K562 (cell line): ENCODE data around the gene DNAAF1. TPM values are rescaled to one million over a fixed set of nuclear protein-coding genes. Genes with fewer than 3 reads are reported as not detected.

Experiments
- CHD2 ChIP-seq: IDR thresholded peaks from 2 replicates; pipeline ENCODE4 v1.6.1; 2011; ENCODE audit warnings: low read depth, low read length
- ETV5 ChIP-seq: sonication (generic); formaldehyde crosslinking; IDR thresholded peaks from 2 replicates; pipeline ENCODE4 v1.4.0; 2020; ENCODE audit warnings: low read depth, mild to moderate bottlenecking, missing genetic modification reagents
- KLF1 ChIP-seq: fragments of 450-650 bp; IDR thresholded peaks from 2 replicates; pipeline ENCODE4 v1.6.1; 2016; ENCODE audit warnings: missing genetic modification characterization, missing compliant biosample characterization
- PCBP1 ChIP-seq: fragments of 200-400 bp; formaldehyde crosslinking; IDR thresholded peaks from 2 replicates; pipeline ENCODE4 v1.6.1; 2018; ENCODE audit warnings: mild to moderate bottlenecking, low read depth, low read length; ENCODE audit not compliant: poor library complexity, severe bottlenecking
- RBM14 ChIP-seq: fragments of 200-400 bp; formaldehyde crosslinking; IDR thresholded peaks from 2 replicates; pipeline ENCODE4 v1.6.1; 2018; ENCODE audit warnings: low read depth, mild to moderate bottlenecking, low read length, moderate library complexity, borderline replicate concordance; ENCODE audit not compliant: insufficient read depth
- SRSF1 ChIP-seq: fragments of 200-400 bp; formaldehyde crosslinking; IDR thresholded peaks from 2 replicates; pipeline ENCODE4 v1.6.1; 2017; ENCODE audit warnings: mild to moderate bottlenecking, low read depth, low read length, moderate library complexity
- U2AF2 ChIP-seq: fragments of 200-400 bp; formaldehyde crosslinking; optimal IDR thresholded peaks from 2 replicates; pipeline ENCODE3; 2017; ENCODE audit warnings: low read depth, mild to moderate bottlenecking, low read length
- ZNF165 ChIP-seq: fragments of 250-450 bp; sonication (Bioruptor Pico); IDR thresholded peaks from 2 replicates; pipeline ENCODE4 v1.4.0; 2020; ENCODE audit warnings: borderline replicate concordance
- ZNF431 ChIP-seq: sonication (generic); formaldehyde crosslinking; IDR thresholded peaks from 2 replicates; pipeline ENCODE4 v1.8.0; 2022; ENCODE audit warnings: mild to moderate bottlenecking, missing genetic modification reagents
- polyA plus RNA-seq, 8 experiments: library from polyadenylated mRNA; depleted of rRNA in 4 of 8; stranded (reverse) in 5 of 8; unstranded in 3 of 8; fragments of >200 nt; fragmentation: Nextera tagmentation in 2 of 8; fragmentation: Illumina TruSeq in 1 of 8; extraction: Ambion mirVana in 2 of 8; extraction: Trizol in 1 of 8; gene quantifications; 2 replicates each; pipeline versions ENCODE4 v1.2.1 to v1.2.3, GENCODE V29; 2011 to 2014; ENCODE audit warnings: inconsistent platforms in 1 of 8, missing spikeins in 1 of 8
- total RNA-seq, 7 experiments: library from RNA; depleted of rRNA in 6 of 7; stranded (reverse); fragments of >200 nt in 6 of 7; fragmentation: Illumina TruSeq in 2 of 7; extraction: Trizol in 2 of 7; gene quantifications; 2 replicates each; pipeline versions ENCODE4 v1.2.1 to v1.2.3, GENCODE V29; 2011 to 2021; ENCODE audit warnings: low replicate concordance in 1 of 7
- TF ChIP-seq, protein P1 (sequence below), 2 experiments: fragments of 450-650 bp in 1 of 2; IDR thresholded peaks; 2 replicates each; pipeline ENCODE4 v1.6.1; 2011 to 2017; ENCODE audit warnings: low read depth in 2 of 2, antibody characterized with exemption in 1 of 2, borderline replicate concordance in 1 of 2, low read length in 1 of 2, mild to moderate bottlenecking in 1 of 2, mixed read lengths in 1 of 2; ENCODE audit not compliant: control insufficient read depth in 1 of 2
- TF ChIP-seq, protein P2 (sequence below): fragments of 450-650 bp; IDR thresholded peaks from 2 replicates; pipeline ENCODE4 v1.6.1; 2016
- TF ChIP-seq, protein P3 (sequence below), 2 experiments: fragments of 200-800 bp in 1 of 2; sonication (Bioruptor generic) in 1 of 2; sonication (generic) in 1 of 2; formaldehyde crosslinking in 1 of 2; IDR thresholded peaks in 1 of 2; conservative IDR thresholded peaks in 1 of 2; 2 replicates each; pipeline versions ENCODE4 v1.5.0 to v1.6.1; 2016 to 2020; ENCODE audit warnings: missing compliant biosample characterization in 1 of 2, missing genetic modification characterization in 1 of 2, missing genetic modification reagents in 1 of 2
- TF ChIP-seq, protein P4 (sequence below): fragments of 450-650 bp; IDR thresholded peaks from 2 replicates; pipeline ENCODE4 v1.6.1; 2018; ENCODE audit warnings: mild to moderate bottlenecking, low read depth; ENCODE audit not compliant: partially characterized antibody
- TF ChIP-seq, protein P5 (sequence below): fragments of 250-450 bp; sonication (Bioruptor Pico); IDR thresholded peaks from 2 replicates; pipeline ENCODE4 v1.8.0; 2021; ENCODE audit warnings: mild to moderate bottlenecking, moderate library complexity

Gene DNAAF1
- total and polyA plus RNA-seq, 9 of the 15 experiments (the other 6 are each of a cell fraction or from before 2014, with no cell fraction given) = 0.01 TPM; not detected in 8

DNA sequence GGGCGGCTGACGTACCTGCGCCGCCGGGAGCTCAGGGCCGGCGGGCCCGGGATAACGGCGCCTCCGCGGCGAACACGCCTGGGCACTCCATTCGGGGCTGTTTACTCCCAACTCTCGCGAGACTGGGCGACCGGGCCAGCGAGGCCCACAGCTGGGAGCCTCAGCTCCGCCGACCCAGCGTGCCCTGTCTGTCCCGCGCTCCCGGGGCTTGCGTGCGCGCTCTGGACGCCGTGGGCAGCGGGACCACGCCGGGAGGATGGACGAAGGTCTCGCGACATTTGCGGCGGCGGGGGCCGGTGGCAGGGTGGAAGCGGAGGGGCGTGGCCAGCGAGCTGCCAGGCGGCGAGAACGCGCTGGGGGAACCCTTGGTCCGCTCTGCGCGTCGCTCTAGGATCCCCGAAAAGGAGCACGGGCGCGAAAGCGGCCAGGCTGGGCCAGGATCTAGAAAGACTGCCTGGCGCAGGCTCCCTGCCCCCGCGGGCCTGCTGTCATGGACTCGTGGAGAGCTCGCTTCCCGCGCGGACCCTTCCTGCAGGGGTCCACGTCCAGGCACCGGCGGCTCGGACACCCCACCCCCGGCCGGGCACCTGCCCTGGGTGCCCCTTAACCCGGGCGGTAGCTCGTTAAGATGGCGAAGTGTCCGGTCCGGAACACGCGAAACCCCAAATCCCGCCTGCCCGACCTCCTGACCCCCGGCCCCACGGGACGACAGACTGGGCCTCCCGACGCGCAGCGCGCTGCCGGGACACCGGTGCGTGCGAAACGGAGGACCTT is 28.2 kb upstream of the DNAAF1 start, which contains the start of gene MBTPS1 (continued):
- TF ChIP-seq, protein P1, sequence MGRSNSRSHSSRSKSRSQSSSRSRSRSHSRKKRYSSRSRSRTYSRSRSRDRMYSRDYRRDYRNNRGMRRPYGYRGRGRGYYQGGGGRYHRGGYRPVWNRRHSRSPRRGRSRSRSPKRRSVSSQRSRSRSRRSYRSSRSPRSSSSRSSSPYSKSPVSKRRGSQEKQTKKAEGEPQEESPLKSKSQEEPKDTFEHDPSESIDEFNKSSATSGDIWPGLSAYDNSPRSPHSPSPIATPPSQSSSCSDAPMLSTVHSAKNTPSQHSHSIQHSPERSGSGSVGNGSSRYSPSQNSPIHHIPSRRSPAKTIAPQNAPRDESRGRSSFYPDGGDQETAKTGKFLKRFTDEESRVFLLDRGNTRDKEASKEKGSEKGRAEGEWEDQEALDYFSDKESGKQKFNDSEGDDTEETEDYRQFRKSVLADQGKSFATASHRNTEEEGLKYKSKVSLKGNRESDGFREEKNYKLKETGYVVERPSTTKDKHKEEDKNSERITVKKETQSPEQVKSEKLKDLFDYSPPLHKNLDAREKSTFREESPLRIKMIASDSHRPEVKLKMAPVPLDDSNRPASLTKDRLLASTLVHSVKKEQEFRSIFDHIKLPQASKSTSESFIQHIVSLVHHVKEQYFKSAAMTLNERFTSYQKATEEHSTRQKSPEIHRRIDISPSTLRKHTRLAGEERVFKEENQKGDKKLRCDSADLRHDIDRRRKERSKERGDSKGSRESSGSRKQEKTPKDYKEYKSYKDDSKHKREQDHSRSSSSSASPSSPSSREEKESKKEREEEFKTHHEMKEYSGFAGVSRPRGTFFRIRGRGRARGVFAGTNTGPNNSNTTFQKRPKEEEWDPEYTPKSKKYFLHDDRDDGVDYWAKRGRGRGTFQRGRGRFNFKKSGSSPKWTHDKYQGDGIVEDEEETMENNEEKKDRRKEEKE (IDR thresholded peaks at IDR 0.05; ENCODE audit: borderline replicate concordance in 1 of 2, control insufficient read depth in 1 of 2, low read depth in 2 of 2, low read length in 1 of 2) = 0 out of 4 replicates have a peak, but pooled peaks of 1 of the 2 experiments have one; percentile 70
- TF ChIP-seq, protein P2, sequence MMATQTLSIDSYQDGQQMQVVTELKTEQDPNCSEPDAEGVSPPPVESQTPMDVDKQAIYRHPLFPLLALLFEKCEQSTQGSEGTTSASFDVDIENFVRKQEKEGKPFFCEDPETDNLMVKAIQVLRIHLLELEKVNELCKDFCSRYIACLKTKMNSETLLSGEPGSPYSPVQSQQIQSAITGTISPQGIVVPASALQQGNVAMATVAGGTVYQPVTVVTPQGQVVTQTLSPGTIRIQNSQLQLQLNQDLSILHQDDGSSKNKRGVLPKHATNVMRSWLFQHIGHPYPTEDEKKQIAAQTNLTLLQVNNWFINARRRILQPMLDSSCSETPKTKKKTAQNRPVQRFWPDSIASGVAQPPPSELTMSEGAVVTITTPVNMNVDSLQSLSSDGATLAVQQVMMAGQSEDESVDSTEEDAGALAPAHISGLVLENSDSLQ = peak; percentile 77
- TF ChIP-seq PCBP1 (peak; percentile 8), U2AF2 (no peak), ETV5 (CRISPR knock-in tag) (peak; percentile 35; the same call in 1 of the 2 replicates), RBM14 (0 out of 2 replicates have a peak, but pooled peaks have one; percentile 71), KLF1 (0 out of 2 replicates have a peak, but pooled peaks have one; percentile 45), SRSF1 (0 out of 2 replicates have a peak, but pooled peaks have one; percentile 33), CHD2 (peak; percentile 99), ZNF431 (0 out of 2 replicates have a peak, but pooled peaks have one; percentile 72), ZNF165 (CRISPR knock-in tag) (peak; percentile 65; the same call in 1 of the 2 replicates)
- TF ChIP-seq, protein P3, sequence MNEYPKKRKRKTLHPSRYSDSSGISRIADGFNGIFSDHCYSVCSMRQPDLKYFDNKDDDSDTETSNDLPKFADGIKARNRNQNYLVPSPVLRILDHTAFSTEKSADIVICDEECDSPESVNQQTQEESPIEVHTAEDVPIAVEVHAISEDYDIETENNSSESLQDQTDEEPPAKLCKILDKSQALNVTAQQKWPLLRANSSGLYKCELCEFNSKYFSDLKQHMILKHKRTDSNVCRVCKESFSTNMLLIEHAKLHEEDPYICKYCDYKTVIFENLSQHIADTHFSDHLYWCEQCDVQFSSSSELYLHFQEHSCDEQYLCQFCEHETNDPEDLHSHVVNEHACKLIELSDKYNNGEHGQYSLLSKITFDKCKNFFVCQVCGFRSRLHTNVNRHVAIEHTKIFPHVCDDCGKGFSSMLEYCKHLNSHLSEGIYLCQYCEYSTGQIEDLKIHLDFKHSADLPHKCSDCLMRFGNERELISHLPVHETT (CRISPR knock-in tag; conservative IDR thresholded peaks at IDR 0.05 in 1 of 2, IDR thresholded peaks at IDR 0.05 in 1 of 2) = peak in 1 of 2 experiments; percentile 97; a peak in 2 of 4 replicates
- TF ChIP-seq, protein P4, sequence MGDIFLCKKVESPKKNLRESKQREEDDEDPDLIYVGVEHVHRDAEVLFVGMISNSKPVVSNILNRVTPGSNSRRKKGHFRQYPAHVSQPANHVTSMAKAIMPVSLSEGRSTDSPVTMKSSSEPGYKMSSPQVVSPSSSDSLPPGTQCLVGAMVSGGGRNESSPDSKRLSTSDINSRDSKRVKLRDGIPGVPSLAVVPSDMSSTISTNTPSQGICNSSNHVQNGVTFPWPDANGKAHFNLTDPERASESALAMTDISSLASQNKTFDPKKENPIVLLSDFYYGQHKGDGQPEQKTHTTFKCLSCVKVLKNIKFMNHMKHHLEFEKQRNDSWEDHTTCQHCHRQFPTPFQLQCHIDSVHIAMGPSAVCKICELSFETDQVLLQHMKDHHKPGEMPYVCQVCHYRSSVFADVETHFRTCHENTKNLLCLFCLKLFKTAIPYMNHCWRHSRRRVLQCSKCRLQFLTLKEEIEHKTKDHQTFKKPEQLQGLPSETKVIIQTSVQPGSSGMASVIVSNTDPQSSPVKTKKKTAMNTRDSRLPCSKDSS = no peak
- TF ChIP-seq, protein P5, sequence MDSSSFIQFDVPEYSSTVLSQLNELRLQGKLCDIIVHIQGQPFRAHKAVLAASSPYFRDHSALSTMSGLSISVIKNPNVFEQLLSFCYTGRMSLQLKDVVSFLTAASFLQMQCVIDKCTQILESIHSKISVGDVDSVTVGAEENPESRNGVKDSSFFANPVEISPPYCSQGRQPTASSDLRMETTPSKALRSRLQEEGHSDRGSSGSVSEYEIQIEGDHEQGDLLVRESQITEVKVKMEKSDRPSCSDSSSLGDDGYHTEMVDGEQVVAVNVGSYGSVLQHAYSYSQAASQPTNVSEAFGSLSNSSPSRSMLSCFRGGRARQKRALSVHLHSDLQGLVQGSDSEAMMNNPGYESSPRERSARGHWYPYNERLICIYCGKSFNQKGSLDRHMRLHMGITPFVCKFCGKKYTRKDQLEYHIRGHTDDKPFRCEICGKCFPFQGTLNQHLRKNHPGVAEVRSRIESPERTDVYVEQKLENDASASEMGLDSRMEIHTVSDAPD (CRISPR knock-in tag) = 0 out of 2 replicates have a peak, but pooled peaks have one; percentile 15
